SK-N-SH (cell line): Measurements from ENCODE around the gene RPUSD3. TPM values are rescaled to one million over a fixed set of nuclear protein-coding genes. Genes with fewer than 3 reads are reported as not detected.

Experiments used
- CTCF ChIA-PET: fragments of 300-600, 350-600 bp; formaldehyde crosslinking; extraction: SDS; loops from one replicate; lab custom pipeline; 2021; lab: Yijun Ruan, JAX
- POLR2A ChIA-PET: fragments of 350-600 bp; sonication (Branson Sonifier 250); formaldehyde crosslinking; extraction: SDS; loops from one replicate; lab custom pipeline; 2020; ENCODE audit warnings: antibody characterized with exemption, inconsistent platforms; lab: Yijun Ruan, JAX
- DNase-seq: peaks from one replicate; pipeline ENCODE4 v3.0.0; 2012
- H2AFZ ChIP-seq: fragments of 200-600 bp; sonication (generic); 2 replicates; pipeline ENCODE4 v1.8.1; 2016; ENCODE audit warnings: antibody characterized with exemption, mild to moderate bottlenecking, low read depth
- H3F3A ChIP-seq: fragments of 200-600 bp; sonication (generic); replicated peaks from 2 replicates; pipeline ENCODE3; 2016; ENCODE audit warnings: antibody characterized with exemption, mild to moderate bottlenecking; ENCODE audit not compliant: insufficient read depth
- H3K27ac ChIP-seq, 2 experiments: fragments of 200-500 bp in 1 of 2; fragments of 200-600 bp in 1 of 2; sonication (Bioruptor generic) in 1 of 2; sonication (generic), shearing (Covaris generic) in 1 of 2; 2 replicates each; pipeline versions ENCODE4 v1.5.1 to v1.6.1; 2014 to 2016; ENCODE audit warnings: low read depth in 2 of 2, inconsistent platforms in 1 of 2, low read length in 1 of 2, mild to moderate bottlenecking in 1 of 2, mixed read lengths in 1 of 2
- H3K27me3 ChIP-seq: fragments of 200-600 bp; sonication (generic), shearing (Covaris generic); 2 replicates; pipeline ENCODE4 v1.6.1; 2016; ENCODE audit warnings: mixed run types; ENCODE audit not compliant: insufficient read depth
- H3K36me3 ChIP-seq, 2 experiments: fragments of 200-500 bp in 1 of 2; fragments of 200-600 bp in 1 of 2; sonication (Bioruptor generic) in 1 of 2; sonication (generic) in 1 of 2; replicated peaks in 1 of 2; 2 replicates each; pipeline versions ENCODE3 to v1.5.1; 2014 to 2016; ENCODE audit warnings: low read length in 1 of 2, mild to moderate bottlenecking in 1 of 2; ENCODE audit not compliant: insufficient read depth in 2 of 2, control insufficient read depth in 1 of 2
- H3K4me1 ChIP-seq, 2 experiments: fragments of 200-500 bp in 1 of 2; fragments of 200-600 bp in 1 of 2; sonication (Bioruptor generic) in 1 of 2; sonication (generic), shearing (Covaris generic) in 1 of 2; 2 replicates each; pipeline versions ENCODE4 v1.5.1 to v1.6.1; 2014 to 2016; ENCODE audit warnings: low read depth in 1 of 2, low read length in 1 of 2, mixed run types in 1 of 2; ENCODE audit not compliant: insufficient read depth in 2 of 2, control insufficient read depth in 1 of 2
- H3K4me2 ChIP-seq: fragments of 200-600 bp; sonication (generic), shearing (Covaris generic); 2 replicates; pipeline ENCODE4 v1.6.1; 2017; ENCODE audit warnings: mixed run types
- H3K4me3 ChIP-seq, 2 experiments: fragments of 200-500 bp in 1 of 2; fragments of 200-600 bp in 1 of 2; sonication (Bioruptor generic) in 1 of 2; sonication (generic), shearing (Covaris generic) in 1 of 2; 2 replicates each; pipeline versions ENCODE4 v1.5.1 to v1.8.1; 2014 to 2016; ENCODE audit warnings: low read depth in 2 of 2, inconsistent platforms in 1 of 2, low read length in 1 of 2, mild to moderate bottlenecking in 1 of 2, mixed read lengths in 1 of 2, moderate library complexity in 1 of 2
- H3K79me2 ChIP-seq: fragments of 200-600 bp; sonication (generic); 2 replicates; pipeline ENCODE4 v1.8.1; 2017; ENCODE audit warnings: mild to moderate bottlenecking; ENCODE audit not compliant: insufficient read depth
- H3K9ac ChIP-seq: fragments of 200-600 bp; sonication (generic); 2 replicates; pipeline ENCODE4 v1.6.1; 2017; ENCODE audit warnings: mixed run types
- H3K9me2 ChIP-seq: fragments of 200-600 bp; sonication (generic); 2 replicates; pipeline ENCODE4 v1.6.1; 2017; ENCODE audit warnings: mixed run types
- H3K9me3 ChIP-seq: fragments of 200-600 bp; sonication (generic); 2 replicates; pipeline ENCODE4 v1.6.1; 2017; ENCODE audit warnings: mixed run types, mild to moderate bottlenecking, moderate library complexity
- H4K20me1 ChIP-seq: fragments of 200-600 bp; sonication (generic); 2 replicates; pipeline ENCODE4 v1.6.1; 2017; ENCODE audit warnings: mild to moderate bottlenecking, mixed run types; ENCODE audit not compliant: insufficient read depth
- CHD2 ChIP-seq: fragments of 150-350 bp; IDR thresholded peaks from 2 replicates; pipeline ENCODE4 v1.6.1; 2018; ENCODE audit warnings: low read length; ENCODE audit not compliant: partially characterized antibody
- FOXJ3 ChIP-seq: sonication (generic); formaldehyde crosslinking; IDR thresholded peaks from 2 replicates; pipeline ENCODE4 v1.5.1; 2020; ENCODE audit warnings: mild to moderate bottlenecking, missing genetic modification reagents
- GABPA ChIP-seq: IDR thresholded peaks from 2 replicates; pipeline ENCODE4 v1.4.0; 2012; ENCODE audit warnings: low read depth, mild to moderate bottlenecking
- GATA2 ChIP-seq: sonication (generic); formaldehyde crosslinking; IDR thresholded peaks from 2 replicates; pipeline ENCODE4 v1.5.0; 2020; ENCODE audit warnings: mild to moderate bottlenecking, missing genetic modification reagents
- JUND ChIP-seq: IDR thresholded peaks from 2 replicates; pipeline ENCODE4 v1.4.0; 2012
- MXI1 ChIP-seq: IDR thresholded peaks from 2 replicates; pipeline ENCODE4 v1.6.1; 2012; ENCODE audit warnings: mild to moderate bottlenecking, low read depth, low read length, improper control_type of control experiment
- NRF1 ChIP-seq: IDR thresholded peaks from 2 replicates; pipeline ENCODE4 v1.6.1; 2012; ENCODE audit warnings: low read depth, mild to moderate bottlenecking, low read length
- RCOR1 ChIP-seq: fragments of 150-350 bp; IDR thresholded peaks from 2 replicates; pipeline ENCODE4 v1.6.1; 2017; ENCODE audit warnings: antibody characterized with exemption, low read length
- RFX5 ChIP-seq: IDR thresholded peaks from 2 replicates; pipeline ENCODE4 v1.6.1; 2012; ENCODE audit warnings: mild to moderate bottlenecking, improper control_type of control experiment, low read length
- RXRA ChIP-seq: IDR thresholded peaks from 2 replicates; pipeline ENCODE4 v1.4.0; 2012; ENCODE audit warnings: low read depth, mild to moderate bottlenecking, borderline replicate concordance
- SMC3 ChIP-seq: IDR thresholded peaks from 2 replicates; pipeline ENCODE4 v1.6.1; 2012; ENCODE audit warnings: low read depth, low read length, improper control_type of control experiment
- TAF1 ChIP-seq: IDR thresholded peaks from 2 replicates; pipeline ENCODE4 v1.6.1; 2012; ENCODE audit warnings: low read depth, mild to moderate bottlenecking, low read length, moderate library complexity, borderline replicate concordance
- TCF12 ChIP-seq: IDR thresholded peaks from 2 replicates; pipeline ENCODE4 v1.4.0; 2012
- TEAD4 ChIP-seq: IDR thresholded peaks from 2 replicates; pipeline ENCODE4 v1.4.0; 2012; ENCODE audit warnings: mild to moderate bottlenecking, borderline replicate concordance; ENCODE audit not compliant: insufficient read depth
- USF2 ChIP-seq: fragments of 150-350 bp; IDR thresholded peaks from 2 replicates; pipeline ENCODE4 v1.6.1; 2017; ENCODE audit warnings: antibody characterized with exemption, low read length, low read depth, borderline replicate concordance
- YY1 ChIP-seq: IDR thresholded peaks from 2 replicates; pipeline ENCODE4 v1.4.0; 2012; ENCODE audit warnings: low read depth, mild to moderate bottlenecking
- WGBS: methylation state at CpG from one replicate; pipeline ENCODE4 v1.1.6; 2017; ENCODE audit warnings: low lambda C conversion rate; 5-methylcytosine and 5-hydroxymethylcytosine counted together
- polyA plus RNA-seq, 3 experiments: library from polyadenylated mRNA; depleted of rRNA; stranded (reverse); fragments of >200 nt; gene quantifications; 2 replicates each; pipeline ENCODE4 v1.2.3, GENCODE V29; 2012
- TF ChIP-seq, protein P1 (sequence below): IDR thresholded peaks from 2 replicates; pipeline ENCODE4; 2012
- TF ChIP-seq, protein P2 (sequence below): fragments of 200-600 bp; sonication (generic); IDR thresholded peaks from 2 replicates; pipeline ENCODE4 v1.6.1; 2017; ENCODE audit warnings: antibody characterized with exemption, mild to moderate bottlenecking, moderate library complexity
- TF ChIP-seq, protein P3 (sequence below): IDR thresholded peaks from 2 replicates; pipeline ENCODE4 v1.4.0; 2012; ENCODE audit warnings: low read depth, borderline replicate concordance

RPUSD3 gene
- polyA plus RNA-seq, 1 of the 3 experiments (the other 2 are of a cell fraction), result 43.4 TPM

GRCh38 chr3:9815986-9816385, 27.8 kb downstream of the RPUSD3 start:
- Histone ChIP-seq H3K9ac (no peak overlapping the region), H3K36me3 (peaks cover 4 to 6% of the 10 kb centered on the region in 2 experiments), H2AFZ (no peak overlapping the region), H3F3A (no peaks in the 10 kb centered on the region), H4K20me1 (no peaks in the 10 kb centered on the region), H3K79me2 (no peaks in the 10 kb centered on the region), H3K4me3 (no peak overlapping the region), H3K27ac (no peak overlapping the region), H3K9me3 (no peaks in the 10 kb centered on the region), H3K27me3 (no peaks in the 10 kb centered on the region), H3K9me2 (no peaks in the 10 kb centered on the region), H3K4me1 (peaks cover under 1 to 1% of the 10 kb centered on the region in 2 experiments; a peak in 1 of 4 replicates), H3K4me2 (no peak overlapping the region)
- TF ChIP-seq YY1 (no peak), TAF1 (no peak), JUND (no peak), GABPA (no peak), MXI1 (no peak), TEAD4 (no peak), RFX5 (no peak), FOXJ3 (CRISPR knock-in tag) (no peak), USF2 (no peak), RCOR1 (no peak), GATA2 (CRISPR knock-in tag) (no peak), CHD2 (no peak), TCF12 (no peak), SMC3 (no peak), RXRA (no peak), NRF1 (no peak)
- TF ChIP-seq, protein P1, sequence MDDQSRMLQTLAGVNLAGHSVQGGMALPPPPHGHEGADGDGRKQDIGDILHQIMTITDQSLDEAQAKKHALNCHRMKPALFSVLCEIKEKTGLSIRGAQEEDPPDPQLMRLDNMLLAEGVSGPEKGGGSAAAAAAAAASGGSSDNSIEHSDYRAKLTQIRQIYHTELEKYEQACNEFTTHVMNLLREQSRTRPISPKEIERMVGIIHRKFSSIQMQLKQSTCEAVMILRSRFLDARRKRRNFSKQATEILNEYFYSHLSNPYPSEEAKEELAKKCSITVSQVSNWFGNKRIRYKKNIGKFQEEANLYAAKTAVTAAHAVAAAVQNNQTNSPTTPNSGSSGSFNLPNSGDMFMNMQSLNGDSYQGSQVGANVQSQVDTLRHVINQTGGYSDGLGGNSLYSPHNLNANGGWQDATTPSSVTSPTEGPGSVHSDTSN, result no peak
- TF ChIP-seq, protein P2, sequence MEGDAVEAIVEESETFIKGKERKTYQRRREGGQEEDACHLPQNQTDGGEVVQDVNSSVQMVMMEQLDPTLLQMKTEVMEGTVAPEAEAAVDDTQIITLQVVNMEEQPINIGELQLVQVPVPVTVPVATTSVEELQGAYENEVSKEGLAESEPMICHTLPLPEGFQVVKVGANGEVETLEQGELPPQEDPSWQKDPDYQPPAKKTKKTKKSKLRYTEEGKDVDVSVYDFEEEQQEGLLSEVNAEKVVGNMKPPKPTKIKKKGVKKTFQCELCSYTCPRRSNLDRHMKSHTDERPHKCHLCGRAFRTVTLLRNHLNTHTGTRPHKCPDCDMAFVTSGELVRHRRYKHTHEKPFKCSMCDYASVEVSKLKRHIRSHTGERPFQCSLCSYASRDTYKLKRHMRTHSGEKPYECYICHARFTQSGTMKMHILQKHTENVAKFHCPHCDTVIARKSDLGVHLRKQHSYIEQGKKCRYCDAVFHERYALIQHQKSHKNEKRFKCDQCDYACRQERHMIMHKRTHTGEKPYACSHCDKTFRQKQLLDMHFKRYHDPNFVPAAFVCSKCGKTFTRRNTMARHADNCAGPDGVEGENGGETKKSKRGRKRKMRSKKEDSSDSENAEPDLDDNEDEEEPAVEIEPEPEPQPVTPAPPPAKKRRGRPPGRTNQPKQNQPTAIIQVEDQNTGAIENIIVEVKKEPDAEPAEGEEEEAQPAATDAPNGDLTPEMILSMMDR, result no peak
- TF ChIP-seq, protein P3, sequence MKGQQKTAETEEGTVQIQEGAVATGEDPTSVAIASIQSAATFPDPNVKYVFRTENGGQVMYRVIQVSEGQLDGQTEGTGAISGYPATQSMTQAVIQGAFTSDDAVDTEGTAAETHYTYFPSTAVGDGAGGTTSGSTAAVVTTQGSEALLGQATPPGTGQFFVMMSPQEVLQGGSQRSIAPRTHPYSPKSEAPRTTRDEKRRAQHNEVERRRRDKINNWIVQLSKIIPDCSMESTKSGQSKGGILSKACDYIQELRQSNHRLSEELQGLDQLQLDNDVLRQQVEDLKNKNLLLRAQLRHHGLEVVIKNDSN, result no peak
- ChIA-PET CTCF (interaction anchor here (0.9 kb wide), 1 partner anchor 8 kb away, joined by 3 read pairs; no protein-coding TSS in a partner anchor), POLR2A (no interaction called here)
- no peak for DNase-seq
- 90% methylated on average over 6 of the region's 9 CpGs for WGBS
